OCI-LY7 (cell line): ENCODE measurements around the gene FCHO2. TPM values are rescaled to one million over a fixed set of nuclear protein-coding genes. Genes with fewer than 3 reads are reported as not detected.

ENCODE experiments used
- BruUV-seq: library from RNA; stranded (reverse); fragments of 400-500 nt; replicated peaks from 2 replicates; lab custom pipeline; 2021; lab: Mats Ljungman, UMichigan
- CTCF ChIA-PET: fragments of 300-600 bp; sonication (Branson Sonifier 250); formaldehyde crosslinking; loops from one replicate; lab custom pipeline; 2022; ENCODE audit warnings: antibody characterized with exemption; ENCODE audit not compliant: unreplicated experiment; lab: Charles Lee
- POLR2A ChIA-PET: fragments of 300-600 bp; sonication (Branson Sonifier 250); formaldehyde crosslinking; loops from one replicate; lab custom pipeline; 2022; ENCODE audit warnings: antibody characterized with exemption; lab: Charles Lee
- DNase-seq: peaks from one replicate; pipeline ENCODE4 v3.0.0-alpha.2; 2015; ENCODE audit warnings: low spot score
- H2AFZ ChIP-seq: fragments of 200-600 bp; sonication (generic), shearing (Covaris generic); 2 replicates; pipeline ENCODE4 v1.6.1; 2014; ENCODE audit warnings: mild to moderate bottlenecking, antibody characterized with exemption, low read length, moderate library complexity
- H3K27ac ChIP-seq: fragments of 200-600 bp; sonication (generic); 2 replicates; pipeline ENCODE4 v1.5.1; 2014; ENCODE audit warnings: mixed run types, low read depth, mild to moderate bottlenecking, moderate library complexity, low read length, inconsistent platforms; ENCODE audit not compliant: poor library complexity, severe bottlenecking
- H3K36me3 ChIP-seq: fragments of 200-600 bp; sonication (generic); 2 replicates; pipeline ENCODE4 v1.6.1; 2014; ENCODE audit warnings: mild to moderate bottlenecking, antibody characterized with exemption, low read length, moderate library complexity, mixed read lengths; ENCODE audit not compliant: insufficient read depth
- H3K4me1 ChIP-seq: fragments of 200-600 bp; sonication (generic); 2 replicates; pipeline ENCODE4 v1.5.1; 2014; ENCODE audit warnings: mild to moderate bottlenecking, low read length; ENCODE audit not compliant: insufficient read depth, poor library complexity, severe bottlenecking
- H3K4me2 ChIP-seq: fragments of 200-600 bp; sonication (generic); 2 replicates; pipeline ENCODE4 v1.6.1; 2014; ENCODE audit warnings: mild to moderate bottlenecking, low read length
- H3K4me3 ChIP-seq: fragments of 200-600 bp; sonication (generic); 2 replicates; pipeline ENCODE4 v1.5.1; 2014; ENCODE audit warnings: mild to moderate bottlenecking, low read depth, low read length; ENCODE audit not compliant: poor library complexity, severe bottlenecking
- H3K79me2 ChIP-seq: fragments of 200-600 bp; sonication (generic); 2 replicates; pipeline ENCODE4 v1.6.1; 2016; ENCODE audit warnings: low read depth, mild to moderate bottlenecking, low read length, moderate library complexity, mixed read lengths; ENCODE audit not compliant: insufficient read depth
- H3K9me2 ChIP-seq: fragments of 200-600 bp; sonication (generic); 2 replicates; pipeline ENCODE4 v1.6.1; 2016; ENCODE audit warnings: mild to moderate bottlenecking, low read length, mixed read lengths; ENCODE audit not compliant: insufficient read depth
- H3K9me3 ChIP-seq: fragments of 200-600 bp; sonication (generic); 2 replicates; pipeline ENCODE4 v1.6.1; 2014; ENCODE audit warnings: mild to moderate bottlenecking, mixed run types, low read length, mixed read lengths
- H4K20me1 ChIP-seq: fragments of 200-600 bp; sonication (generic); 2 replicates; pipeline ENCODE4 v1.6.1; 2014; ENCODE audit warnings: mild to moderate bottlenecking, antibody characterized with exemption, low read length, moderate library complexity, mixed read lengths; ENCODE audit not compliant: insufficient read depth
- EZH2phosphoT487 ChIP-seq: fragments of 200-600 bp; sonication (generic); IDR thresholded peaks from 2 replicates; pipeline ENCODE4 v1.6.1; 2018; ENCODE audit warnings: low read depth, borderline replicate concordance, mild to moderate bottlenecking, mixed run types, antibody characterized with exemption, low read length, moderate library complexity, mixed read lengths
- intact Hi-C: fragments of 100-400 bp; cut with micrococcal nuclease; formaldehyde crosslinking; loops from one replicate; pipeline ENCODE4 v1.10.0; 2022; ENCODE audit not compliant: unreplicated experiment
- total RNA-seq, 2 experiments: library from RNA; depleted of rRNA in 1 of 2; stranded (reverse); fragments of >200 nt in 1 of 2; shearing (Covaris generic) in 1 of 2; gene quantifications; 2 replicates each; pipeline ENCODE4 v1.2.3, GENCODE V29; 2014 to 2022
- TF ChIP-seq, protein P1 (sequence below): fragments of 200-600 bp; sonication (generic); conservative IDR thresholded peaks from 2 replicates; pipeline ENCODE4 v1.5.1; 2014; ENCODE audit warnings: mild to moderate bottlenecking, antibody characterized with exemption, low read length, moderate library complexity, mixed read lengths

Gene FCHO2
- total RNA-seq, 2 experiments from 2014 or later, result 7.2 to 7.8 TPM

DNA sequence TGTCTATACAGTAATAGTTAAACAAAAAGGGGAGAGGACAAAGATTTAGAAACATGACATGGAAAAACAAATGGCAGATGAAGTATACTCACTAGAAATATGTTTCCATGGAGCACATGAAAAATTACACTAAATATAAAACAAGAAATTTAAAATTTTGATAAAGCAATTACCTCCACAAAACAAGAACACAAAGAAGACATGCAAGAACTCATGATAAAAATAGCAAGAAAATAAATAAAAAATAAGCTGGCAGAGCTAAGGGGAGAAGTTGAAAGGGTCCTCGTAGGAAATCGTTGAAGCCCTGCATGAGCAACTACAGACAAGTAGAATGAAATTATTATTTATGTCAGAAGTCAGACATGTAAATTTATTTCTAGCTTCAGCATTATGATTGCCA lies 141.9 kb downstream of the FCHO2 start:
- intact Hi-C loops, result no loop called here
- H3K79me2 ChIP-seq, result no peaks in the 10 kb centered on the region
- no peak overlapping the region for H2AFZ ChIP-seq
- TF ChIP-seq EZH2phosphoT487, result no peak
- TF ChIP-seq, protein P1, sequence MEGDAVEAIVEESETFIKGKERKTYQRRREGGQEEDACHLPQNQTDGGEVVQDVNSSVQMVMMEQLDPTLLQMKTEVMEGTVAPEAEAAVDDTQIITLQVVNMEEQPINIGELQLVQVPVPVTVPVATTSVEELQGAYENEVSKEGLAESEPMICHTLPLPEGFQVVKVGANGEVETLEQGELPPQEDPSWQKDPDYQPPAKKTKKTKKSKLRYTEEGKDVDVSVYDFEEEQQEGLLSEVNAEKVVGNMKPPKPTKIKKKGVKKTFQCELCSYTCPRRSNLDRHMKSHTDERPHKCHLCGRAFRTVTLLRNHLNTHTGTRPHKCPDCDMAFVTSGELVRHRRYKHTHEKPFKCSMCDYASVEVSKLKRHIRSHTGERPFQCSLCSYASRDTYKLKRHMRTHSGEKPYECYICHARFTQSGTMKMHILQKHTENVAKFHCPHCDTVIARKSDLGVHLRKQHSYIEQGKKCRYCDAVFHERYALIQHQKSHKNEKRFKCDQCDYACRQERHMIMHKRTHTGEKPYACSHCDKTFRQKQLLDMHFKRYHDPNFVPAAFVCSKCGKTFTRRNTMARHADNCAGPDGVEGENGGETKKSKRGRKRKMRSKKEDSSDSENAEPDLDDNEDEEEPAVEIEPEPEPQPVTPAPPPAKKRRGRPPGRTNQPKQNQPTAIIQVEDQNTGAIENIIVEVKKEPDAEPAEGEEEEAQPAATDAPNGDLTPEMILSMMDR, result no peak
- H3K4me2 ChIP-seq, result no peak overlapping the region
- no peaks in the 10 kb centered on the region for H3K9me2 ChIP-seq
- H4K20me1 ChIP-seq, result no peaks in the 10 kb centered on the region
- peaks cover 9% of the 10 kb centered on the region; the same call in 1 of the 2 replicates for H3K9me3 ChIP-seq
- POLR2A ChIA-PET, result no interaction called here
- CTCF ChIA-PET, result no interaction called here
- no TSS peak for BruUV-seq
- H3K4me3 ChIP-seq, result no peak overlapping the region
- no peaks in the 10 kb centered on the region for H3K36me3 ChIP-seq
- DNase-seq, result no peak
- no peaks in the 10 kb centered on the region for H3K4me1 ChIP-seq
- H3K27ac ChIP-seq, result no peak overlapping the region

DNA sequence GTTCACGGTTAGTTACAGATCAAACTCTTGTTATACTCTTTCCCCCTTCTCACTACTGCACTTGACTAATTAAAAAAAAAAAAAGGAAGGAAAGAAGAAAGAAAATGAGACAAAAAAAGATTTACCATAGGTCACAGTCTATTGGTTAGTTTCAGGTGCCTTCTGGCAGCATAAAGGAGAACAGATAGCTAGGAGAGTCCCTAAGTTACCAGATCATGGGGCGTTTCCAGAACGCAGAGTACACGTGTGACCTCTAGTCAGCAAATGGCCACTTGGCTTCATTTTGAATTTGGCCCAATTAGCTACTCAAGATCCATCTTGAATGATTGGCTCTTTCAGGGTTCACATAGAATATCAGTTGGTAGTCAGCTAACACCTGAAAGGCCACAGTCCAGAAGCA lies 144.3 kb downstream of the FCHO2 start:
- Histone ChIP-seq H3K9me3 (peaks cover 9% of the 10 kb centered on the region; the same call in 1 of the 2 replicates), H3K36me3 (no peaks in the 10 kb centered on the region), H3K4me3 (no peak overlapping the region), H3K9me2 (no peaks in the 10 kb centered on the region), H4K20me1 (no peaks in the 10 kb centered on the region), H3K4me2 (no peak overlapping the region), H2AFZ (no peak overlapping the region), H3K79me2 (no peaks in the 10 kb centered on the region), H3K27ac (no peak overlapping the region), H3K4me1 (no peaks in the 10 kb centered on the region)
- ChIA-PET CTCF (no interaction called here), POLR2A (no interaction called here)
- BruUV-seq, result no TSS peak
- intact Hi-C loops, result no loop called here
- no peak for DNase-seq
- no peak for TF ChIP-seq EZH2phosphoT487
- TF ChIP-seq, protein P1, result no peak

DNA sequence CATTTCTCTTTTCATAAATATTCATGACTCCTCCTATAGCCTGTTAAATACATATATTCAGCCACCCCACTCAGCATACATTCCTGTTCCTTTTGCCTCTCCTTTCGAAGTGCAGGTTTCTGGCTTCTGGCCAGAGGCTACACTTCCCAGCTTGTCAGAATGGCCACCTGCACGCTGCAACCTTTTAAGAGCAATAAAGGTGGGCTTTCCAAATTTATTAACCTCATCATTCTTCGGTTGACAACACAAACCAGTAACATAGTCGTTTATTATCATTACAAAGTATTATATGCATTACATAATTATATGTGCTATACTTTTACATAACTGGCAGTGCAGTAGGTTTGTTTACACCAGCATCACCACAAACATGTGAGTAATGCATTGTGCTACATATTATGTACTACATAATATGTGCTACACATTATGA lies 148.0 kb downstream of the FCHO2 start:
- 0 out of 2 replicates have a peak, but pooled peaks cover 5% of the 10 kb centered on the region for H3K9me3 ChIP-seq
- no peaks in the 10 kb centered on the region for H3K36me3 ChIP-seq
- H4K20me1 ChIP-seq, result no peaks in the 10 kb centered on the region
- no peak overlapping the region for H3K4me3 ChIP-seq
- no peak for DNase-seq
- H3K79me2 ChIP-seq, result no peaks in the 10 kb centered on the region
- H3K9me2 ChIP-seq, result no peaks in the 10 kb centered on the region
- no peaks in the 10 kb centered on the region for H3K4me1 ChIP-seq
- H3K4me2 ChIP-seq, result no peak overlapping the region
- no peak overlapping the region for H2AFZ ChIP-seq
- no peak for TF ChIP-seq EZH2phosphoT487
- TF ChIP-seq, protein P1, result no peak
- ChIA-PET CTCF (no interaction called here), POLR2A (interaction anchor here (0.6 to 1.1 kb wide), 3 partner anchors 10 to 546 kb away, joined by 3 read pairs; no protein-coding TSS in a partner anchor)
- no TSS peak for BruUV-seq
- intact Hi-C loops, result no loop called here
- H3K27ac ChIP-seq, result no peak overlapping the region
